ENCODE data around the gene DNAI2.

DNAI2 gene

DNA sequence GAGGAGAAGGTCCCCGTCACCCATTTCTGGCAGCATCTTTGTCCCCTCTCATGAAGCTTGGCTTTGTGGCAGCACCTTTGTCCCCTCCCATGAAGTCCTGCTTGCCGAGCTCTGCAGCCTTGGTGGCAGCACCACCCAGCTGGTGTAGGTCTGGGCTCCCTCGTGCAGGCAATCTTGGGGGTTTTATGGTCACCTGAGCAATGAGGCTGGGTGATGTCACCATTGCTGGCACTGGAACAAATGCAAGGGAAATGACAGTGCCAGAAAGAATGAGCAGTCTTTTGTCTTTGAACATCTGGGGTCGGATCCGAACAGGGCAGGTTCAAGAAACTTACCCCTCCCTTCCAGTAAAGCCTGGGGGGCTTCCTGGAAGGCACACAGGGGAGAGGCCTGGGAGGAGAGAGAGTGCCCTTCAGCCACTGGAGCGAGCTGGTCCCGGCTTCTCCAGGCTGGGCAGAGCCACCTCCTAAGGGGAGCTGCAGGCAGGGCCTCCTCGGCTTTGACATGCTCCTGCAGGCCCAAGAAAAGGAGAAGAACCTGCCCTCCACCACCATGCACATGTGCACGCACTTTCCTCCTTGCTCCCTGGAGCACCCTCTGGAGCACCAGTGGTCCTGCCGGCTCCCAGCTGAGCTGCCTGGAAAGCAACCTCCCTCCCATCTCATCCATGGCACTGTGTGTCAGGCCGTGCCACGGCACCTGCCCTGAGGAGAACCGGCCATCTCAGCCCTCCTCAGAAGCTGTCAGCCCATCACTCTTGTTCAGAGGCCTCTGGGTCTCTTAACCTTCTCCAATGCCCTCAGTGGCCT, 71.6 kb downstream of the DNAI2 start:
- DNase-seq, result no peak

DNA sequence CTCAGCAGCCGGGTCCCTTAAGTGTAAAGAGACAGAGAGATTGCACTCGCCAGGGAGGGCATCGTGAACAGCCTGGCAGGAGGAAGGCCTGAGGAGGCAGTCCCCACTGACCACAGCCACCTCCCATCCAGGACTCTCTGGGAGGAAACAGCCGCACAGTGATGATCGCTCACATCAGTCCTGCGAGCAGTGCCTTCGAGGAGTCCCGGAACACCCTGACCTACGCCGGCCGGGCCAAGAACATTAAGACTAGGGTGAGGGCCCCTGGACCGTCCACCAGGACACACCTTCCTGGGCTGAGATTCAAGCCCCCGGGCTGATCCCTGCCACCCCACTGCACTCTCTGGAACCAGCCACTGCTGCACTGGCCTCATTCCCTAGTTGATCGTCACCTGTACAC, 73.6 kb downstream of the DNAI2 start:
- no peak for DNase-seq

DNA sequence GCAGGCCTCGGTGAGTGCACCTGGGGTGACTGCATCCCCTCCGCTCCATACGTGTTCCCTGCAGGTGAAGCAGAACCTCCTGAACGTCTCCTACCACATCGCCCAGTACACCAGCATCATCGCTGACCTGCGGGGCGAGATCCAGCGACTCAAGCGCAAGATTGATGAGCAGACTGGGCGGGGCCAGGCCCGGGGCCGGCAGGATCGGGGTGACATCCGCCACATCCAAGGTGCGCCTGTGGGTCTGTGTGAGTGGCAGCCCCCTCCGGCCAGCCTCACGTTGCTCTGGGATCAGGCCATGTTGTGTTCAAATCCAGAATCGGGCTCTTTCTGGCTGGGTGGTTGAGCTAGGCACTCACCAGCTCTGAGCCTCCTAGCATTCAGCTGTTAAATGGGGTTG, 75.1 kb downstream of the DNAI2 start:
- DNase-seq, result no peak

DNA sequence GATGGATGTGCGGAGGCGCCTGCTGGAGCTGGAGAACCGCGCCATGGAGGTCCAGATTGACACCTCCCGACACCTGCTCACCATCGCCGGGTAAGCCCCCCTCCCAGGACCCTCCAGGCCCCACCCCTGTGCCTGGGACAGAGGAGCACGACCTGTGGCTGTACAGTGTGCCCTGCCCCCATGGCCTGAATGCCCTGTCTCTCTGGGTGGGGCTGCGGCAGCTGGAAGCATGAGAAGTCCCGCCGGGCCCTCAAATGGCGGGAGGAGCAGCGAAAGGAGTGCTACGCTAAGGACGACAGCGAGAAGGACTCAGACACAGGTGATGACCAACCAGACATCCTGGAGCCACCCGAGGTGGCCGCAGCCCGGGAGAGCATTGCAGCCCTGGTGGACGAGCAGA, 76.5 kb downstream of the DNAI2 start:
- DNase-seq, result no peak

DNA sequence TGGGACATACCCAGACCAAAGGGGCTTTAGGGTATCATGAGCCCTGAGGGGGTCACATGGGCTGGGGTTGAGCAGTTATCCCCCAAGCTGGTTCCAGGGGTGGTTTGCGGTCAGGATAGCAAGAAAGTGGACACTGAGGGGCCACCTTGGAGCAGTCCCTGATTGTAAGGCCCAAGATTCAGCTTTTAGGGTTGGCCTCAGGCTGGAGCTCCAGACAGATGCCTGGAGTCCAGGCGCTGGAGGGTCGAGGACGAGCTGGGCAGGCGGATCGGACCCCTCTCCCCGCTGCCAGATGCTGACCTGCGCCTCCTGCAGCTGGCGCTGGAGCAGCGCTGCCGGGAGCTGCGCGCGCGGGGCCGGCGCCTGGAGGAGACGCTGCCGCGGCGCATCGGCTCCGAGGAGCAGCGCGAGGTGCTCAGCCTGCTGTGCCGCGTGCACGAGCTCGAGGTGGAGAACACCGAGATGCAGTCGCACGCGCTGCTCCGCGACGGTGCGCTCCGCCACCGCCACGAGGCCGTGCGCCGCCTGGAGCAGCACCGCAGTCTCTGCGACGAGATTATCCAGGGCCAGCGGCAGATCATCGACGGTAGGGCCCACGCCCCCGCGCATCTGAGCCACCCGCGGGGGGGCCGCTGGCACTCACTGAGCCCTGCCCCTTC, 77.6 kb downstream of the DNAI2 start:
- DNase-seq, result peak; percentile 35

DNA sequence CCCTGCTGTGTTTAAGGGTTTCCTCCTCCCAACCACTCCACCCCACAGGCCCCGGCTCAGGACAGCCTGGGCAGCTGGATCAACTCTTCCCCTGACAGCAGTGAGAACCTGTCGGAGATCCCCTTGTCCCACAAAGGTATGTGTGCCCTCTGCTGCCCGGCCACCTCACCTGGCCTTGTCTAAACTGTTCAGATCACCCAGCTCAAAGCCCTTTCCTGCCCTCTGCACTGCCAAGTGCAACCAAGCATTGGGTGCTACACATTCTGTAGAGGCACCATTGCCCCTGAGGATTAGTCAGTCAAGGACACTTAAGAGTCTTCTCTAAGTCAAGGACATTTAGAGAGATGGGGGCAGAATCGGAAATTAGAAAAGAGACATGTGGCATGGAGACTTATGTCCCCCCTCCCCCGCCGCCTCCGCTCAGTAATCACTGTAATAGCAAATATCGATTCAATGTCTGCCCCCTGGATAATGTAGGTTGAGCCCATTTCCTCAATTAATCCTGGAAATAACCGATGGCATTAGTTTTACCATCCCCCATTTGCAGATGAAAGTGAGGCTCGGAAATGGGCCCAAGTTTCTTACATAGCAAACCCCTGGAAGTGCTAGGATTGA, 79.5 kb downstream of the DNAI2 start:
- no peak for DNase-seq

DNA sequence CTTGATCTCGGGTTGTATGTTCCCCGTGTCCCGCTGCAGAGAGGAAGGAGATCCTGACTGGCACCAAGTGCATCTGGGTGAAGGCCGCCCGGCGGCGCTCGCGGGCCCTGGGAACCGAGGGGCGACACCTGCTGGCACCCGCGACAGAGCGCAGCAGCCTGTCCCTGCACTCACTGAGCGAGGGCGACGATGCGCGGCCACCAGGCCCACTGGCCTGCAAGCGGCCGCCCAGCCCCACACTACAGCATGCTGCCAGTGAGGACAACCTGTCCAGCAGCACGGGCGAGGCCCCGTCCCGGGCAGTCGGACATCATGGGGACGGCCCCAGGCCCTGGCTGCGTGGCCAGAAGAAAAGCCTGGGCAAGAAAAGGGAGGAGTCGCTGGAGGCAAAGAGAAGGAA, 80.1 kb downstream of the DNAI2 start:
- DNase-seq, result peak; percentile 85

DNA sequence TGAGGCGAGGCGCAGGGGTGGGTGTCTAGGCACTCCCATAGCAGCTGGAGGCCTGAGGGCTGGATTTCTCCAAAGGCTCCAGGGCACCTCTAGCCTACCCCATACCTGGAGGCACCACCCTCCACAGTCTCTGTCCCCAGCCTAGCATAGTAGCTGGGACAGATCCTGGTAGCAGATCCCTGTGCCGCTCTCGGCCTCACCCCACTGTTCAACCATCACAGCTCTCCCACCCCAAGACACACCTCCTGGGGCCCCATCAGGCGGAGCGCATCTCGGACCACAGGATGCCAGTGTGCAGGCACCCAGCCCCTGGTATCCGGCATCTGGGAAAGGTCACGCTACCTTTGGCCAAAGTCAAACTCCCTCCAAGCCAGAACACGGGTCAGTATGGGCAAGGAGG, 80.5 kb downstream of the DNAI2 start:
- DNase-seq, result no peak

DNA sequence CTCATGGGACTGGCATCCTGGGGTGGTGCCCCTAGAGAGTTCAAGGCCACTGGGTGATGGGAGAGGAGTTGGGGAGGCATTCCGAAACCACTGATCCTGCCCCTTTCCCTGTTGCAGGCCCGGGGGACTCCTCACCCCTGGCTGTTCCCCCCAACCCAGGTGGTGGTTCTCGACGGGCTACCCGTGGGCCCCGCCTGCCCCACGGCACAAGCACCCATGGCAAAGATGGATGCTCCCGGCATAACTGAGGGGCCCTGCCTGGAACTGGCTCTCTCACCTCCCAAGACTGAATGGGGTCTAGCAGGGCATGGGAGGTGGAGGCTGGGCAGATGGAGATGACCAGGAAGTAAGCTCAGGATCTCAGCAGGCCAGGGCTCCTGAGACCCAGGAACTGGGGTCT, 81.0 kb downstream of the DNAI2 start:
- no peak for DNase-seq

DNA sequence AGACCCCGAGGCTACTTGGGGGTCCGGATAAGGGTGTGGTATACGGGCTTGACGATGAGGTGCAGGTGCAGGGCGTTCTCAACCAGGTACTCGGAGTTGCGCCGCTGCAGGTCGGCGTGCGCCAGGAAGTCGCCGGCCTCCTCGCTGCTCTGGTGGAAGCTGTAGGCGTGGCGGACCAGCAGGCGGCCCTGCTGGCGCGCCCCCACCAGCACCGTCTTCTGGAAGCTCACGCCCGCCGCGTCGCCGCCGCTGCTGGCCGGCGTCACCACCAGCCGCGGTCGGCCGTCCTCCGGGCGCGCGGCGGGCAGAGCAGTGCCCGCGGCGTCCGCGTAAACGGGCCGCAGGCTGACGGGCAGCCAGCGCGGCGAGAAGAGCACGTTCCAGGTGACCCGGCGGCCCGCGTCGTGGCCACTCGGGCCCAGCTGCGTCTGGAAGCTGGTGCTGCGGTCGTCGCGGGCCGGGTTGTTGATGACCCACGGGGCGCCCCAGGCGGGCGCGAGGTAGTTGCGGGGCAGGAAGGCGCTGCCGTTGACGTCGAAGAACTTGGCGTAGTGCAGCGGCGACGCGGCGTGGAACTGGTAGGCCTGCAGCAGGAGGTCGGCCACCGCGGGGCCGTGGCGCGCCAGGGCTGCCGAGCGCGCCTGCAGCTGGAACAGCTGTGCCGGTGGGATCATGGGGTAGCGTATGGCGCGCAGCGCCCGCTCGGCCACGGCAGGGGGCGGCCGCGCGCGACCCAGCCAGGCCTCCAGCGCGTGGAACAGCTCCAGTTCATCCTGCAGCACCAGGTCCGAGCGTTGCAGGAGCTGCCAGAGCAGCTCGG, 82.8 kb downstream of the DNAI2 start:
- peak; percentile 30 for DNase-seq

DNA sequence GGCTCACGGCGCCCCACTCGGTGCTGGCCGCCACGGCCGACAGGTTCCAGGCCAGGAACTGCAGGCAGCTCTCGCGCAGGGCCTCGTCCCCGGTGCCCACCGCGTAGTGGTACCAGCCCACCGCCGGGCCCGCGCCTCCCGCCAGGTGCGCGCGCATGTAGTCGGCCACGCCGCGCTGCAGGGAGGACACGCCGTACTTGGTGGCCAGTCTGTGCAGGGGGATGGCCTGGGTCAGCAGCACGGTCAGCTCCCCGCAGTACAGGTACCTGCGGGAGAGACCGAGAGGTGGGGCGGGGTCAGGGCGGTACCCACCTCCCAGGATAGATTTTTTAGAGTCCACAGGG, 83.4 kb downstream of the DNAI2 start:
- no peak for DNase-seq

DNA sequence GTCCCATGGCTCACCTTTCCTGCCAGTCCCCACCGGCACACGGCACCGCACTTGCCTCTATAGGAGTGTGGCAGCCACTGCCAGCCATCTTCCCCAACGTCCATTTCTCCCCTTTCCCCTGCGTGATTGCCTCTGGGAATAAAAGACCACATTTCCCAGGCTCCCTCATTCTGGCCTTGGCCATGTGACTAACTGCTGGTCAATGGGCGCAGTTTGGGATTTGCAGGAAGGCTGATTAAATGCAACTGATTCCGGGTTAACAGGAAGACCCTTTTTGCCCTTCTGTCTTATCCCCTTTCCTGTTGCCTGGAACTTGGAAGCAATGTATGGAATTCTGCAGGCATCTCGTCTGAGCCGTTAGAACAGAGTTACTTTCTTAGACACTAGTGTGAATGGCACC, 84.7 kb downstream of the DNAI2 start:
- no peak for DNase-seq

DNA sequence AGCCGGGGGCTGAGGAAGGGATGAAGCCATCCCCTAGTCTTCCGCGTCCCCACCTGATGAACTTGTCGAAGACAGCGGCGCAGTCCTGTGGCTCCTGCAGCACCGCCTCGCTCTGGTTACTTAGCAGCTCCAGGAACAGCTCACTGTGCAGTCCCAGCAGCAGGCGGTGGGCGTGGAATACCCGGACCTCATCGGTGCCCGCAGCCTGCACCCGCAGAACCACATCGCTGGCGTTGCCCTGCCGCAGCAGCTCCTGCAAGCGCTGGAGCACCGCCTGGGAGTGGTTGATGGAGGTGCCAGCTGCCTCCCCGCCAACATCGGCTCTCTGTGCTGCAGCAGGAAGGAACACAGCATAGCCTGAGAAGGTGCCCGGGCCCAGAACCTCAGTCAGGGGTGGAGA, 85.9 kb downstream of the DNAI2 start:
- DNase-seq, result no peak

DNA sequence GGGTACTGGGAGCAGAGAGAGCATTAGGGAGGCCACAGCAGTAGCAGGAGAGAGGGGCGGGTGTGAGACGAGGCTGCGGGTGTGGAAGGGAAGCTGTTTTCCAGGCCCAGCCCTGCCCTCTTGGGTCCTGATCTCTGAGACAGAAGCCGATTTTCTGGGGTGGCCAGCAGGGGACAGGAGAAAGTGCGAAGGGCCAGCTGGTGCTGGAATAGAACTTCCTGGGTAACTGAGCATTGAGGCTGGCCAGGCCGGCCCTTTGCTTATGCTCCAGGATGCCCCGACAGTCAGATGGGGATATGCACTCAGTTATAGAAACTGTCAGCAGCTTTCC, 86.8 kb downstream of the DNAI2 start:
- DNase-seq, result no peak

DNA sequence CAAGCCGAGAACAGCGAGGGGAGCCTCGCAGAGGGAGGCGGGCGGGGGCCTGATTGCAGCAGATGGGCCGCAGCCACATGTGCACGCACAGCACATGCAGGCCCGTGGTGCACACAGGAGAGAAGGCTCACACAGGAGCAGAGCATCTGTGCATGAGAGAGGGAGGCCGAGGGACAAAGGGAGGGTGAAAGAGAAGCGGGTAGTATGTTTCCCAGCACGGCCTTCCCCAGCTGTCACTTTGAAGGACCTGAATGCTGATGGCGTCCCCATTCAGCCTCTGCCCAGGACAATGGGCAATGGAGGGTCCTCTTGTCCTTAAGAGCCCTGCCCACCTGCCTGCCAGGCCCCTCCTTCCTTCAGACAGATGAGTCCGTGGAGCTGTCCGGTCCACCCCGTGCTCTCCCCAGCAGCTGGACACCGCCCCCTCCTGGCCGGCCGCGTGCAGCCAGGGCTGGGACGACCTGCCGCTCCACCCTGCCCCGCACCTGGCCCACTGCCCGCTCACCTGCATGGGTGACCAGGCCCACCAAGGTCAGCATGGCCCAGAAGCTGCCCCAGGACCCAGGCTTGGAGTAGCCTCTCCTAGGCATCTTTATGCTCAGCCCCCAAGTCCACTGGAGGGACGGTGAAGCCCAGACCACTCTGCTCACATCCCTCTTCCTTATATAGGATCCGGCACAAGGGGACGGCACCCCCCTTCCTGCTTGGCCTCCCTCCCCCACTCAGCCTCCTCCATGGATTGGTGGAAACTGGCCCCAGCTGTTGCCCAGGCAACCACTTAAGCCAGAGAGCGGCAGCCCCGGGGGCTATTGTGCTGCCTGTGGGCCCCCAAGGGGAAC, 87.4 kb downstream of the DNAI2 start, which contains the start of gene BTBD17:
TSS of gene BTBD17 (minus strand) at position 639 of the 839 bp plus-strand sequence. CDS start at position 590, 49 bp downstream.
- DNase-seq, result peak; percentile 63

DNA sequence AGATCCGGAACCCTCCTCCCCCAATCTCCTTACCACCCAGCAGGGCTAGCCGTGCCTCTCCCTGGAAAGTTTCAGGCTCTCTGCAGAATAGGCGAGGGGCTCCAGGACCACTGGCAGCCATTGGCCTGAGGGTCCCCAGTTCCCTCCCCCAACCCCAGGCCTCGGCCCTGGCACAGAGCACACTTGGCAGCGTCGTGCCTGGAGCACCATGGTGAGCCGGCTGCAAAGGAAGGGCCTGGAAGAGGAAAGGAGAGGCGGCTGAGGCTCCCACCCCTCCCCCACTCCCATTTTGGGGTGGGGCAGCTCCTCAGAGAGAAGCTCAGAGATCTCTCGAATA, 88.0 kb downstream of the DNAI2 start:
- DNase-seq, result no peak

DNA sequence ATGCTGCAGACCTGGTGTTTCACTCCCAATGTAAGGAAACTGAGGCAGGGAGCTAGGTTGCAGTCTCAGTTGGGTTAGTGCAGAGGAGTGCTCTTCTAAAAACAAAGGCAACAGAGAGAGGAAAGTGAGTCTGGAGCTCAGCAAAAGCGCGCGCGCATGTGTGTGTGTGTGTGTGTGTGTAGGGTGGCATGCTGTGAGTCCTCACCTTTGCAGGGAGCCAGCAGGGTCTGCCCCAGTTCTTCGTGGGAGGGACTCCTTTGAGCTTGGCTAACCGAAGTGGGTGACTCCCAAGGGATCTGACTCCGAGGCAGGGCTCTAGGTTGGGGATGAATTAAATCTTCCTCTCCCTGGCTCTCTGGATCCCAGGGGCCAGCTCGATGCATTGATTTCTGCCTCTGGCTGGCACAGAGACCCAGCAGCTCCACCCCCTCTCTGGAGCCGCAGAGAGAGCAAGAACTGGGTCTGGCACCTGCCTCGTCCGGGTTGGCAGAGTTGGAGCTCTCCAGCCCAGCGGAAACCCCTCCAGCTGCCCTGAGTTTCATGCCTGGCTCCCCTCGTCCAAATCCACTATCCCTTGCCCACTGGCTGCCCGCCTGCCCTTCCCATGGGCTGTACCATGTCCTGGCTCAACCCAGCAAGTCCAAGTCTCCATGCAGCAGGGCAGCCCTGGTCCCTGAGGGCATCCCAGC, 88.9 kb downstream of the DNAI2 start:
- DNase-seq, result no peak
